AG09319 (cell line): ENCODE data around the gene KAZALD1.
A peak's percentile ranks its signal among the peaks of the same experiment; 100 is the strongest.

ENCODE experiments used
- DNase-seq: peaks from one replicate; pipeline ENCODE4 v3.0.0-alpha.2; 2010; ENCODE audit warnings: low read depth; ENCODE audit errors: extremely low read depth
- CTCF ChIP-seq: IDR thresholded peaks from 2 replicates; pipeline ENCODE4 v1.5.1; 2011; ENCODE audit warnings: low read depth, mild to moderate bottlenecking, inconsistent platforms, low read length, moderate library complexity

Gene KAZALD1

GRCh38 chr10:101038484-101038883 is 23.3 kb upstream of the KAZALD1 start:
- TF ChIP-seq CTCF, result no peak
- DNase-seq, result no peak

GRCh38 chr10:101040061-101040460 is 21.7 kb upstream of the KAZALD1 start:
- no peak for DNase-seq
- TF ChIP-seq CTCF, result no peak

GRCh38 chr10:101040851-101041250 is 20.9 kb upstream of the KAZALD1 start:
- DNase-seq, result no peak
- TF ChIP-seq CTCF, result no peak

GRCh38 chr10:101041252-101041761 is 20.5 kb upstream of the KAZALD1 start:
- TF ChIP-seq CTCF, result peak; percentile 87
- peak; percentile 76 for DNase-seq

GRCh38 chr10:101042118-101042517 is 19.7 kb upstream of the KAZALD1 start:
- no peak for DNase-seq
- no peak for TF ChIP-seq CTCF

- TF ChIP-seq CTCF, result no peak
- peak; percentile 95 for DNase-seq
Observed at GRCh38 chr10:101042667-101043362, 19.0 kb upstream of the KAZALD1 start.

- no peak for DNase-seq
Observed at GRCh38 chr10:101043363-101043707, 18.5 kb upstream of the KAZALD1 start.

More at GRCh38 chr10:101043363-101043707, 18.5 kb upstream of the KAZALD1 start:
- no peak for TF ChIP-seq CTCF
